ENCODE results near the gene HOXA5. TPM values are rescaled to one million over a fixed set of nuclear protein-coding genes. Genes with fewer than 3 reads are reported as not detected.

Gene HOXA5
- total RNA-seq, 1 donor from 2014 or later, result not detected

DNA sequence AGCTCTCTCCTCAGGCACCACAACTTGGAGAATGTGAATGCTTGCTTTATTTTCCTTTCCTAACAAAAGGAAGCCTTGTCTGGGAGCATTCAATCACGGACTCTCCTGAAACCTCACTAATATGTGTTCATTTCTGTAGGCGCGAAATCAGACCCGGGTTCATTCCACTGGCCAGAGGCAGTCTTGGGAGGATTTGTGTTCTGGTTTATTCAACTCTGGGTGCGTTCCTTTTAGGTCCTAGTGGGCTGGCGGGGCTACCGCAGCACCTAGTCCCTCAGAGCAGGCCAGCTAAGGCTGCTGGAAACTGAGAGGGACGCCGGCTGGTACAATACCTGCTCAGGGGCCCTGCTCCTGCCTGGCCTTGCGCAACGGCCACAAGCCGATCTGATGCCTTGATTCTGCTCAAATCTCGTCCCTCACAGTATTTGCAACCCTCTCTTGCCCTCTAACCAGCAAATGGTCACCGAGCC lies 20.4 kb downstream of the HOXA5 start:
- no peak for DNase-seq (ENCODE audit: low spot score)
- H3K4me1 Mint-ChIP-seq (ENCODE audit: low read depth), result no peaks in the 10 kb centered on the region
- no peak overlapping the region for H3K4me3 Mint-ChIP-seq
- no peak overlapping the region for H3K27ac Mint-ChIP-seq
- H3K9me3 Mint-ChIP-seq, result no peaks in the 10 kb centered on the region
- no peaks in the 10 kb centered on the region for H3K36me3 Mint-ChIP-seq (ENCODE audit: low read depth)
- peaks cover 31% of the 10 kb centered on the region for H3K27me3 Mint-ChIP-seq (ENCODE audit: insufficient read depth)
- intact Hi-C loops (cut with micrococcal nuclease), result no loop called here

- H3K9me3 Mint-ChIP-seq, result no peaks in the 10 kb centered on the region
- no peak overlapping the region for H3K27ac Mint-ChIP-seq
- intact Hi-C loops (cut with micrococcal nuclease), result no loop called here
These were observed 21.2 kb downstream of the HOXA5 start for GRCh38 chr7:27122077-27122910.

GRCh38 chr7:27121684-27122076 lies 21.8 kb downstream of the HOXA5 start:
- Mint-ChIP-seq H3K9me3 (no peaks in the 10 kb centered on the region), H3K27ac (no peak overlapping the region), H3K4me1 (ENCODE audit: low read depth) (no peaks in the 10 kb centered on the region), H3K27me3 (ENCODE audit: insufficient read depth) (peaks cover 19% of the 10 kb centered on the region), H3K36me3 (ENCODE audit: low read depth) (no peaks in the 10 kb centered on the region), H3K4me3 (no peak overlapping the region)
- intact Hi-C loops (cut with micrococcal nuclease), result no loop called here
- no peak for DNase-seq (ENCODE audit: low spot score)

More at GRCh38 chr7:27122077-27122910, 21.2 kb downstream of the HOXA5 start:
- no peaks in the 10 kb centered on the region for H3K4me1 Mint-ChIP-seq (ENCODE audit: low read depth)
- H3K4me3 Mint-ChIP-seq, result no peak overlapping the region
- H3K36me3 Mint-ChIP-seq (ENCODE audit: low read depth), result no peaks in the 10 kb centered on the region
- DNase-seq (ENCODE audit: low spot score), result no peak
- peaks cover 24% of the 10 kb centered on the region for H3K27me3 Mint-ChIP-seq (ENCODE audit: insufficient read depth)

GRCh38 chr7:27119412-27119911 lies 24.0 kb downstream of the HOXA5 start:
- H3K36me3 Mint-ChIP-seq (ENCODE audit: low read depth), result no peaks in the 10 kb centered on the region
- intact Hi-C loops (cut with micrococcal nuclease), result no loop called here
- no peak overlapping the region for H3K27ac Mint-ChIP-seq
- peaks cover 8% of the 10 kb centered on the region for H3K27me3 Mint-ChIP-seq (ENCODE audit: insufficient read depth)
- H3K9me3 Mint-ChIP-seq, result no peaks in the 10 kb centered on the region
- no peak overlapping the region for H3K4me3 Mint-ChIP-seq
- DNase-seq (ENCODE audit: low spot score), result no peak
- H3K4me1 Mint-ChIP-seq (ENCODE audit: low read depth), result no peaks in the 10 kb centered on the region

DNA sequence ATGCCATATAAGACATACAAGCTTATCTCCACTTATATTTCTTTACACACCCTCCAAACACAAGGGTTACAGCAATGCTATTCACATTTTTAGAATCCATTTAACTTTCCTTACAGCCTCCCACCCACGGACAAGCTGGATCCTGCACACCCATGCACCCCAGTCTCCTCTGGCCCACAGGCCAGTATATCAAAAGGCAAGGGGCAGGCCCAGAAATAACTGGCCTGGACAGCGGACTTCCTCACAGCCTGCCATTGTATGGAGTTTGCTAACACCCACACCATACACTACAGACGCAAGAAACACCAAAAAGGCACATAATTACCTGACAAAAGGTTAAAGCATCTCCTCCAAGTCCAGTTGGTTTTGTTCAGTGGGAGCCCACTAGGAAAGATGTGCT lies 24.9 kb downstream of the HOXA5 start:
- no peaks in the 10 kb centered on the region for H3K9me3 Mint-ChIP-seq
- intact Hi-C loops (cut with micrococcal nuclease), result no loop called here
- H3K36me3 Mint-ChIP-seq (ENCODE audit: low read depth), result no peaks in the 10 kb centered on the region
- H3K4me1 Mint-ChIP-seq (ENCODE audit: low read depth), result no peaks in the 10 kb centered on the region
- H3K4me3 Mint-ChIP-seq, result no peak overlapping the region
- no peak for DNase-seq (ENCODE audit: low spot score)
- H3K27me3 Mint-ChIP-seq (ENCODE audit: insufficient read depth), result peaks cover 6% of the 10 kb centered on the region
- H3K27ac Mint-ChIP-seq, result no peak overlapping the region

DNA sequence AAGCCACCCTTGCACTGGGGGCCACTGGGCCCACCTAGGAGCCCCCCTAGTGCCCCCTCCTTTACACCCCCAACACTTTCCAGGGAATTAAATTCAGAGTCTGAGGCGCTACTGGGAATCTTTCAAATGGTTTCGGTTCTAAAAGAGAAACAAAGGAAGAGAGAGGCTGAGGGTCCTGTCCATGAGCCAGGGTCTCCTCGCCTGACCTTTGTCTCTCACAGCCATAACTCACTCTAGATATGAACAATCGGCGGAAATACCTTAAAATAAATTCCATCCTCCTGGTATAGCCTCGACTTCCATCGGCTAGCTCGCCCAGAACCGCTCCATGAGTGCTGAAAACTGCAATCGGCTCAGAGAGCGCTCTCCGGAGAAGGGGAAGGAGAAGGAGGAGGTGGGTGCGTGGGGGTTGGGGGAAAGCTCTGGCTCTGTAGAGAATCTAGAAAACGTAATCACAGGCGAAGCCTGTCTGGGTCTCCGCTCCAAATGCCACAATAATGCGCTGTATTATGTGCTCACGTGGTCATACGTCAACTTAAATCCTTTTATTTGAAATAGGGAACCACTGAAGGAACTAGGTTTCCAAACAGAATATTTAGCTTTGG lies 25.5 kb downstream of the HOXA5 start:
- intact Hi-C loops (cut with micrococcal nuclease), result no loop called here
- H3K36me3 Mint-ChIP-seq (ENCODE audit: low read depth), result no peaks in the 10 kb centered on the region
- no peaks in the 10 kb centered on the region for H3K4me1 Mint-ChIP-seq (ENCODE audit: low read depth)

DNA sequence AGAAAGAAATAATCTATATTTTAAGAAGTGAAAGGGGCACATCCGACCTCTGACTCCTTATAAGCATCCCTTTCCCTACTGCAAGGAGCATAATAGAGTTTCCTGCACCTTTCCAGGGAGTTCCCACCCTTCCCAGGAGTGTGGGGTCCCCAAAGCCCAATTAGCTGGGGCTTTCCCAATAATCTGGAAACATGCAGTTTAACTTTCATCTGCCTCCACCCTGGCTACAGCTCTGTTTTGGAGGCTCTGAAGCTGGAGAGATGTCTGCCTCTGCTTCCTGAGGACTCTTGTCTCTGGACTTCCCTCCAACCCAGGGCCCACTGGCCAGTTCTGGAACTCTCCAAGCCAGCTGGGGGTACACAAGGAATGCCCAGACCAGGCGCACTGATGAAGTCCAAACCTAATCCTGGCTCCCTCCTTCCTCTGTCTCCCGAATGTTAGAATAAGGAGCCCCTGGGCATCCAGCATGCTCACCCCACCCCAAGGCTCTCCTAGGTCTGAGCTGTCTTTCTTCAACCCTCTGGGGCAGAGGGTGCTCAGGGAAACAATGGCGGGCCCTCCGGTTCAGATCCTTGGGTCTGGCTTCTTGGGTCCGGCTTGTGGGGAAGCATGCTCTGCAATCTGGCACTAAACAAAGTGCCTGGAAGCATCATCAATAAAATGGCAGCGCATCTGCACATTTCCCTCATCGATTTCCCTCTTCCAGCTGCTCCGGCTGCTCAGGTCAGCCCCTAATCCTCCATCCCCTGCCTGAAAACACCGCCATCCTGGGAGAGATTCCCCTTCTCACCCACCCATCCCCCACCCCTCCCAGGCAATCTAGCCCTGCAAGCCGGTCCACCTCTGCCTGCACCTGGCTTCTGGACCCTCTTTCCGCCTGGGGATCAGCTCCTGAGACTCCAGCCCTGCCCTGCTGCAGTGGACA lies 26.3 kb downstream of the HOXA5 start:
- Mint-ChIP-seq H3K27me3 (ENCODE audit: insufficient read depth) (peaks cover 6% of the 10 kb centered on the region), H3K9me3 (no peaks in the 10 kb centered on the region), H3K27ac (no peak overlapping the region), H3K4me3 (no peak overlapping the region), H3K4me1 (ENCODE audit: low read depth) (no peaks in the 10 kb centered on the region), H3K36me3 (ENCODE audit: low read depth) (no peaks in the 10 kb centered on the region)
- no peak for DNase-seq (ENCODE audit: low spot score)
- intact Hi-C loops (cut with micrococcal nuclease), result no loop called here

More for the DNA sequence above, 25.5 kb downstream of the HOXA5 start:
- no peak overlapping the region for H3K4me3 Mint-ChIP-seq
- DNase-seq (ENCODE audit: low spot score), result no peak
- H3K9me3 Mint-ChIP-seq, result no peaks in the 10 kb centered on the region
- H3K27me3 Mint-ChIP-seq (ENCODE audit: insufficient read depth), result peaks cover 6% of the 10 kb centered on the region
- no peak overlapping the region for H3K27ac Mint-ChIP-seq

DNA sequence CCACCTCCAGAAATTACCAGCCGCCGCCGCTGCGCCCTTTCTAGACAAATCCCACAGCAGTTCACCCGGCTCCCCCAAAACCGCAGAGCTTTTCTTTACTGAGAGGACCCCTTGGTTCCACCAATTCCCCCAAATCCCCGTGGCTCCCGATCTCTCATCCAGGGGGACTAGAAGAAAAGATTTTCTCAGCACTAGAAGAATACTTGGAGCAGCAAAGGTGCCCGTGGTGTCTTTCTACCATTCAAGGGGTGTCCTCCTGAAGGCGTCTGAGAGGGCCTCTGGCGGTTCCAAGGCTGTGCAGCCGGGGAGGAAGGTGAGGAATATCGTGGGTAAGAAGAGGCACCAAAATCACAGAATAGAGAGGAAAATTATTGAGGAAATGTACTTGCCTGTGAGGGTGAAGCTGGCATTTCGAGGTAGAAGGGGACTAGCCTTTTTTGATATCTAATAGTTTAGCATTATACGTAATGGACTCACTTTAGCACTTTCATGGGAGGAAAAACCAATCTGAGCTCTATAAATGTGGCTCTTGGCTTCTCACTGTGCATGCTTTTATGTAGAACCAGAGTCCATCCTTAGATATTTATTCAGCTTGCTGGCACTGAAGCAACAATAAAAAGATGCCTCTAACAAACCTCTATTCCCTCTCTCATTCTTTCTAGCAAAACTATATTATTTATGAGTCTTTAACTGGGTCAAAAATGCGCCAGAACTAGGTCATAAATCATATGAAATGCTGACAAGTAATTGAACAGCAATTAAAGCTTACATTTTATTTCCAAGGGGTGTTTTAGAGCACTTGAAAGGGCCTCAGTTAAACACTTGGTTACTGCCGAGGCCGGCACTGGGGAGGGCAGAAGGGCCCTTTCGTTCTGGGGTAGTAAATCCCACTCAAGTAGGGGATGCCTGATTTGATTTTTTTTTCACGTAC lies 27.2 kb downstream of the HOXA5 start:
- DNase-seq (ENCODE audit: low spot score), result no peak
- intact Hi-C loops (cut with micrococcal nuclease), result no loop called here
- no peaks in the 10 kb centered on the region for H3K36me3 Mint-ChIP-seq (ENCODE audit: low read depth)
- peaks cover 6% of the 10 kb centered on the region for H3K27me3 Mint-ChIP-seq (ENCODE audit: insufficient read depth)
- H3K27ac Mint-ChIP-seq, result no peak overlapping the region
- no peaks in the 10 kb centered on the region for H3K4me1 Mint-ChIP-seq (ENCODE audit: low read depth)
- H3K4me3 Mint-ChIP-seq, result no peak overlapping the region
- H3K9me3 Mint-ChIP-seq, result no peaks in the 10 kb centered on the region

- intact Hi-C loops (cut with micrococcal nuclease), result no loop called here
- Mint-ChIP-seq H3K4me3 (no peak overlapping the region), H3K27ac (no peak overlapping the region), H3K9me3 (no peaks in the 10 kb centered on the region), H3K27me3 (ENCODE audit: insufficient read depth) (peaks cover 6% of the 10 kb centered on the region), H3K36me3 (ENCODE audit: low read depth) (no peaks in the 10 kb centered on the region), H3K4me1 (ENCODE audit: low read depth) (no peaks in the 10 kb centered on the region)
- DNase-seq (ENCODE audit: low spot score), result no peak
These were observed 28.1 kb downstream of the HOXA5 start for GRCh38 chr7:27115221-27116026.

DNA sequence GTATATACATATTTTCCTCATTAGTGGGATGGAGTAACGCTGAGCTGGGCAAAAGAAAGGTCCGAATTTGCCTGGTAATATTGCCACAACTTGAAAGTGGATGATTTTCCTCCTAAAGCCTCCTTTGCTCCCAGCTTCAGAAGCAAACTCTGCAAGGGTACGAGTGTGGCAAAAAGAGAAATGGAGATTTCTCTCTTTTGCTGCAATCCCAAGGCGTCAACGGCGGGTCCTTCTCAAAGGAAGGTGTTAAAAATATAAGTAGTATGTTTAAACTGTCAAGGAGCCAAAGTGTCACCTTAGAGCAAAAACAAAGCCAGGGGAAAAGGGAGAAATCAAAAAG lies 28.6 kb downstream of the HOXA5 start:
- no peaks in the 10 kb centered on the region for H3K9me3 Mint-ChIP-seq
- no peak overlapping the region for H3K27ac Mint-ChIP-seq
- no peaks in the 10 kb centered on the region for H3K4me1 Mint-ChIP-seq (ENCODE audit: low read depth)
- H3K36me3 Mint-ChIP-seq (ENCODE audit: low read depth), result no peaks in the 10 kb centered on the region
- H3K4me3 Mint-ChIP-seq, result no peak overlapping the region
- intact Hi-C loops (cut with micrococcal nuclease), result no loop called here
- DNase-seq (ENCODE audit: low spot score), result no peak
- H3K27me3 Mint-ChIP-seq (ENCODE audit: insufficient read depth), result peaks cover 5% of the 10 kb centered on the region

- Mint-ChIP-seq H3K4me3 (no peak overlapping the region), H3K27me3 (ENCODE audit: insufficient read depth) (peaks cover 6% of the 10 kb centered on the region), H3K27ac (no peak overlapping the region), H3K4me1 (ENCODE audit: low read depth) (no peaks in the 10 kb centered on the region), H3K9me3 (no peaks in the 10 kb centered on the region), H3K36me3 (ENCODE audit: low read depth) (no peaks in the 10 kb centered on the region)
- intact Hi-C loops (cut with micrococcal nuclease), result no loop called here
- no peak for DNase-seq (ENCODE audit: low spot score)
These were observed 29.3 kb downstream of the HOXA5 start for GRCh38 chr7:27113991-27114769.

All from activated T-helper 1 cell treated with anti-CD3 and anti-CD28 coated beads, Interleukin-12 subunit alpha, Interleukin-12 subunit beta, Interleukin-2, Interleukin-4 antibody, amounts not matched to agents 30 ng/mL and 10 ng/mL and 1 ng/mL, durations not matched to agents 14 hours and 24 hours and 36 hours (primary cell).